ENCODE measurements around the gene DSN1.

DSN1 gene

DNA sequence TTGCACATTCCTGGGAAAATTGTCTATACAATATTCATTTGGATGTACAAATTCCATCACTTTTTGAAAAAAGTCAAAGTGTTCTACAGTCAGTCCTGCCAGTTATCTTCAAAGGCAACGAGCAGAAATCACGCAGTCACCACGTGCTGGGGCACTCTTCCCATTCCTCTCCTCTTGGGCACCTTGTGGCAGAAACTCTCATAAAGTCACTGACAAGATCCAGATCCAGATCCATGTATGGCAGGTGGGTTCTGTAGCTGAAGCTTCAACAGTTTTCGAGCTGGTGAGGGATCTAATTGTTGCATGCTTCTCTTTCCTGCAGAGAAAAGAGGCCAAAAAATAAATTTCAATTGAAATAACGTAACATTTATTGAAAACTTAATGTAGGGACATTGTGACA lies 21.0 kb downstream of the DSN1 start:
- DNase-seq = no peak

DNA sequence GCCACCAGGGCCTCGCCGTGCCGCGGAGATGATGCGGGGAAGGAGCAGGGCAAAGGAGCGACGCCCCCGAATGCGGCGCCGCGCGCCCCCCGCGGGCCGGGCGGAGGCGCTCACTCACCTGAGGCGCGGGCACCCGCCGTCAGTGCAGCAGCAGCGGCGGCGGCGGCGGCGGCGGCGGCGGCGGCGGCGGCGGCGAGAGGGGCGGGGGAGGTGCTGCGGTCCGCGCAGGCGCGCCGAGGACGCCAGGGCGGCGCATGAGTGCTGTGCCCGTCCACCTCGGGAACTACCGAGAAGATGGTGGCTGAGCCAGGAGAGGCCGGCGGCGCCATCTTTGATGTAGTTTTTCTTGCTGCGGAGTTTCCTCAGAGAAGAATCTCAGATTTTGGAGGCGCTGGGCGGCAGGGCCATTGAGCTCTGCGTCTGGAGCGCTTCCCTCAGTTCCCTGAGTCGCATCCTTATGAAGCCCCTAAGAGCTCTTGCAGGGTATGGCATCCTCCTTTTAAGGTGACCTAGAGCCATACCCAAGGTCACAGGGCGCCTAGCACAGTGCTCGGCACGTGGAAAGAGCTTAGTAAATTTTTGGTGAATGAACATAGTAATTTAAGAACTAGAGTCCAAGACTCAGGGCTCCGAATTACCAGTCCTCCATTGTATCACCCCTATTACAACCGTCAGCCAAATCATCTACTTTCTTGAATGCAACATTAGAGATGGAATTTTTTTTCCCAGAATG lies 27.5 kb downstream of the DSN1 start, which contains the start of gene NDRG3:
TSS of gene NDRG3 (minus strand) at position 164 of the 733 bp plus-strand sequence. CDS start 24,355 bp downstream, outside the sequence.
- peak; percentile 86 for DNase-seq

DNA sequence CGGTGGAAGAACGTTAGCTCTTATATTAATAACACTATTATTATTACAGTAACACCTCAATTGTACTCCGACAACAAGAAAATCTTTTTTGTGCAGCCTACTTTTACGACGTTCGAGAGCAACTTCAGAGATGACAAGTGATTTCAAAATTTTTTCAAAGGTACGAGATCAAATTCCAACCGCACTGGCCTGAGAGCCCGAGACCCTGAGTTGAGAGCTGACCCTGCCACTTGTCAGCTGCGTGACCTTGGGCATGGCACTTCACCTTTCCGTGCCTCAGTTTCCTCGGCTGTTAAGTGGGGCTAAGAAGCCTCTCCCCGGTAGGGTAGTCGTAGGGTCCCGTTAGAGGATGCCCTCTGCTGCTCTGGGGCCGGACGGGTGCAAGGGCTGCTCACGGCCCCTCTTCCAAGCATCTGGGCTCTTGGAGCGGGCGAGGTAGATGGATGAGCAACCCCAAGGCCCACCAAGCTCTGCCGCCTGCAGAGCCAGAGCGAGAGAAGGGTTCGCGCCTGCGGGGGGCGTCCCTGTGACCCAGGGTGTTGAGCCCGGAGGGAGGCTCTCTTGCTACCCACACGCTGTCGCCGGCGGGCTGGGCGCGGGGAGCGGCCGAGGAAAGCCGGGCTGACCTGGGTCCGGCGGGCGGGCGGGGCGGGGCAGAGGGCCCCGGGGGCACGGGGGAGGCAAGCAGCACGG lies 28.2 kb downstream of the DSN1 start:
- DNase-seq = peak; percentile 65

- no peak for DNase-seq
Observed at GRCh38 chr20:36744764-36745191, 28.8 kb downstream of the DSN1 start.

GRCh38 chr20:36744243-36744642 lies 29.3 kb downstream of the DSN1 start:
- DNase-seq = no peak

DNA sequence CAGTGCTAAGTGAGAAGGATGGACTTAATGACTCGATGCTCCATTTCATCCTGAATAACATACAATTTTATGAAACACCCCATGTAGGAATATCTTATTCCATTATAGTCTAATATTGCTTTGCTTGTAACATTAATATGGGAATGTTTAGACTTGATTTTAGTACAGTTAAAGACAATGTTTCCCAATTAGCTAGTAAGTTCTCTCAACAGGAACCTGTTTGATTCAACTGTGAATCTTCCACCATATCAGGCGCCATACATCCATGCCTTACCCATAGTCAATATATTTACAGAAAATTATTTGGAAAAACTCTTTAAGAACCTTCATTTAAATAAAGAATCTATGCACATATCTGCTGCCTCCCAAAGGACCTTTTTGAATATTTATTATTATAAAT lies 31.0 kb downstream of the DSN1 start:
- DNase-seq = no peak

GRCh38 chr20:36741072-36741471 lies 32.5 kb downstream of the DSN1 start:
- no peak for DNase-seq

- no peak for DNase-seq
Observed at GRCh38 chr20:36737183-36737499, 36.4 kb downstream of the DSN1 start.

DNA sequence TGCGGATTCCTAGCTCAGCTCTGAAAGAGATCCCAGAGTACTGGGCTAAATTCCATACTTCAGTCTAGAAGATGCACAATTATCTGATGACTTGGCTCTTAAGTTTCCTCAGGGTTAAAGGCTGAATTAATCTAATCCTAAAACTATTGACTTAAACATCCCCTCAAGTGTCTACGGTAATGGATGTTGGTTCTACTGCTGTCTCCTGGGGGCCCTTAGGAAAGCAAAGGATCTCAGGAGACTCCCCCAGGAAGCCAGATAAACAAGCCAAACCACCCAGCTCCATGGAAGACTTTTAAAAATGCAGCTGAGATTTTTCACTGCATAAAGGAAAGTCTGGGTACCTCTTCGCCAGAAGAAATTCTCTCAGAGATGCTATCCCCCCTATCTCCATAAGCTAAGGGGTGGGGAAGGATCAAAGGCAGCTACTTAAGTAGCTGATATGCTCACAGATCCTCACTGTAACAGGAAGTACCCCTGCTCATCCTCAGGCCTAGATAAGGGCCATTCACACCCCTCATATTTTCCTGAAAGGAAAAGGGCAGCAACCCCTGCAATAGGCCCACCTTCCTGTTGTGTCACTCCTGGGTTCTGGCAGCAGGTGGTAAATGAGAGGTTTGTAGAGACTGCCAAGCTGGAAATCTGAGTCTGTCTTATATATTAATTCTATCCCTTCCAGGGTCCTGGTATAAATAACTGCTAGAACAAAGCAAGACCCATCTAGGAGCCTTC lies 36.9 kb downstream of the DSN1 start:
- DNase-seq = no peak

GRCh38 chr20:36732456-36732855 lies 41.1 kb downstream of the DSN1 start:
- no peak for DNase-seq

- DNase-seq = no peak
Observed at GRCh38 chr20:36728986-36729385, 44.6 kb downstream of the DSN1 start.

DNA sequence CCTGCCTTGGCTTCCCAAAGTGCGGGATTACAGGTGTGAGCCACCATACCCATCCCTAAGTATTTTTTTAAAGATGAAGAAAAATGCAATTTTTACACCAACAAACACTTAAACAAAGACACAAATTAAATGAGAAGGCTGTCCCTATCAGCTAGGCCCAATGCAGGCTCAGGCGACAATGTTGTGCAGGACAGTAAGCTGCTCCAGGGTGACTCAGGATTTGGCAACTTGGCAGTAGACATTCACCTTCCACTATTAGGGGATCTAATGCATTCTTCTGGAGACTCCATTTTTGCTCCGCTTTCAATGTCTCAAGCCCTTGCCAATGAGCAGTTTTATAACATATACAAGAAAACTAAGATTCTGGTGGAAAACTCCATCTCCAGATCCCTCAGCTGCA lies 47.4 kb downstream of the DSN1 start:
- no peak for DNase-seq

DNA sequence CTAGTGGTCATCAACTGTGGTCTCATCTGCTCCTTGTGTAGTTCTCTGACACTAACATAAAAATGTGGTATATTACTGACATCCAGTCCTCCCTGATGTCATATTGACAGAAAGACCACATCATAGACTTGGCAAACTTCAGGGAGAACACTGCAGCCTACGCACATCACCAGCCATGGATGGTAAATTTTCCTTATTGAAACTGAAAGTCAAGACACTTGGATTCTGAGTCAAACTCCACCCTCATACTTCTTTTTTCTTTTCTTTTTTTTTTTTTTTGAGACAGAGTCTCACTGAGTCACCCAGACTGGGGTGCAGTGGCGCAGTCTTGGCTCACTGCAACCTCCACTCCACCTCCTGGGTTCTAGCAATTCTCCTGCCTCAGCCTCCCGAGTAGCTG lies 53.1 kb downstream of the DSN1 start:
- DNase-seq = no peak

- no peak for DNase-seq
Observed at GRCh38 chr20:36717657-36718056, 55.9 kb downstream of the DSN1 start.

GRCh38 chr20:36717021-36717420 lies 56.5 kb downstream of the DSN1 start:
- no peak for DNase-seq

- no peak for DNase-seq
Observed at GRCh38 chr20:36712775-36713174, 60.8 kb downstream of the DSN1 start.

DNA sequence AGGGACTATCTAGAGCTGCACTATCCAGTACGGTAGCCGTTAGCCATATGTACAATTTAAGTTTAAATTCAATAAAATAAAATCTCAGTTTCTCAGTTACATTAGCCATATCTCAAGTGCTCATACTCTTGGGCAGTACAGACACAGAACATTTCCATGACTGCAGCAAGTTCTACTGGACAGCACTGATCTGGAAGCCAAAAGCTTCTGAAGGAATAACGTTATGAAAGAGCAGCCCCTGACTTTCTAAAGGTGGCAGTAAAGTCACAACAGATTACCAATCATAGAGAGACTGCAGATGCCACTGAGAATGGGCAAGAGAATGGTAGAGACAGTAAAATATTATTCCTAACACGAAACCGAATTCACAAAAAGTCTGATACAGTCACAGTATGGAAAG lies 64.4 kb downstream of the DSN1 start:
- no peak for DNase-seq

DNA sequence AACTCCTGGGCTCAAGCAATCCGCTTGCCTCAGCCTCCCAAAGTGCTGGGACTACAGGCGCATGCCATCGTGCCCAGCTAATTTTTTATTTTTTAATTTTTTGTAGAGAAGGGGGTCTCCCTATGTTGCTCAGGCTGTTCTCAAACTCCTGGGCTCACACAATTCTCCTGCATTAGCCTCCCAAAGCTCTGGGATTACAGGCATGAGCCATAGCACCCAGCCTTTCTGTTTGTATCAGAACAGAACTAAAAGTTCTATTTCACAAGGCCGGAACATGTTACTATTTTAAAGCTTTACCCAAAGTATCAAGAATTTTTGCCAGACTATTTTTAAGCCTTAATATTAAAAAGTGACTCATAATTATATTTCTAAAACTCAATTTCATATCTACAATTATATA lies 70.0 kb downstream of the DSN1 start:
- no peak for DNase-seq

Data from NK-92 treated with Interleukin-12 subunit alpha and Interleukin-12 subunit beta, amount 100 ng/mL, for 24 hours (cell line).